GM23338 (cell line): ENCODE results near the gene ZNF385B.

Experiments
- CREB1 ChIP-seq: fragments of 250-450 bp; sonication (Bioruptor Pico); IDR thresholded peaks from 2 replicates; pipeline ENCODE4 v1.5.0; 2020; ENCODE audit warnings: low read depth, mild to moderate bottlenecking, moderate library complexity
- EZH2 ChIP-seq: fragments of 200-600 bp; sonication (generic); IDR thresholded peaks from one replicate; pipeline ENCODE4 v1.8.0; 2017; ENCODE audit warnings: antibody characterized with exemption, mild to moderate bottlenecking, low read depth; ENCODE audit not compliant: unreplicated experiment
- EZH2phosphoT487 ChIP-seq: fragments of 200-600 bp; sonication (generic); IDR thresholded peaks from one replicate; pipeline ENCODE4 v1.8.1; 2018; ENCODE audit warnings: antibody characterized with exemption; ENCODE audit not compliant: unreplicated experiment
- NANOG ChIP-seq: IDR thresholded peaks from 2 replicates; pipeline ENCODE4 v1.6.1; 2016; ENCODE audit warnings: antibody characterized with exemption, borderline replicate concordance
- POLR2AphosphoS5 ChIP-seq: IDR thresholded peaks from 2 replicates; pipeline ENCODE4 v1.6.1; 2016; ENCODE audit warnings: antibody characterized with exemption, low read depth
- ZNF331 ChIP-seq: fragments of 250-450 bp; sonication (Bioruptor Pico); IDR thresholded peaks from 2 replicates; pipeline ENCODE4 v1.5.0; 2020; ENCODE audit warnings: low read depth, mild to moderate bottlenecking, moderate library complexity
- TF ChIP-seq, protein P1 (sequence below), 2 experiments: fragments of 200-600 bp in 1 of 2; sonication (generic) in 1 of 2; conservative IDR thresholded peaks; 2 replicates each; pipeline versions ENCODE4 v1.5.1 to v1.6.1; 2016 to 2017; ENCODE audit warnings: antibody characterized with exemption in 2 of 2, low read depth in 2 of 2, mild to moderate bottlenecking in 2 of 2, moderate library complexity in 1 of 2

DNA sequence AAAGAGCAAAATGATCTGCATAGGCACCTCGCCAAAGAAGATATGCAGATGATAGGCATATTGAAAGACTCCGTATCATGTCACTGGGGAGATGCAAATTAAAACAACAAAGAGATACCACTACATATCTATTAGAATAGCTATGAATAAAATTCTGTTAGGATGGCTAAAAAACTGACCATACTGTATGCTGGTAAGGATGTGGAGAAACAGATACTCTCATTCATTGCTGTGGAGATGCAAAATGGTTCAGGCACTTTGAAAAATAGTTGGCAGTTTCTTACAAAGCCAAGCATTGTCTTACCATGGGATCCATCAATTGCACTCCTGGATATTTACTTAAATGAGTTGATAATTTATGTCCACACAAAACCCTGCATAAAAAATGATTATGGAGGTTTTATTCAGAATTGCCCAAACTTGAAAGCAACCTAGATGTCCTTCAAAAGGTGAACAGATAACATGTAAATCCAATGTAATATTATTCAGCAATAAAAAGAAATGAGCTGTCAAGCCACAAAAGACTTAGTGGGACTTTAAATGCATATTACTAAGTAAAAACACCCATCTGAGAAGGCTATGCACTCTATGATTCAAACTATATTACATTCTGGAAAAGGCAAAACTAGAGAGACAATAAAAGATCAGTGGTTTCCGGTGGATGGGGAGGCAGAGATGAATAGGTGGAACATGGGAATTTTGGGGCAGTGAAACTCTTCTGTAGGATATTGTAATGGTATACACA is 31.2 kb downstream of the ZNF385B start:
- TF ChIP-seq, protein P1, sequence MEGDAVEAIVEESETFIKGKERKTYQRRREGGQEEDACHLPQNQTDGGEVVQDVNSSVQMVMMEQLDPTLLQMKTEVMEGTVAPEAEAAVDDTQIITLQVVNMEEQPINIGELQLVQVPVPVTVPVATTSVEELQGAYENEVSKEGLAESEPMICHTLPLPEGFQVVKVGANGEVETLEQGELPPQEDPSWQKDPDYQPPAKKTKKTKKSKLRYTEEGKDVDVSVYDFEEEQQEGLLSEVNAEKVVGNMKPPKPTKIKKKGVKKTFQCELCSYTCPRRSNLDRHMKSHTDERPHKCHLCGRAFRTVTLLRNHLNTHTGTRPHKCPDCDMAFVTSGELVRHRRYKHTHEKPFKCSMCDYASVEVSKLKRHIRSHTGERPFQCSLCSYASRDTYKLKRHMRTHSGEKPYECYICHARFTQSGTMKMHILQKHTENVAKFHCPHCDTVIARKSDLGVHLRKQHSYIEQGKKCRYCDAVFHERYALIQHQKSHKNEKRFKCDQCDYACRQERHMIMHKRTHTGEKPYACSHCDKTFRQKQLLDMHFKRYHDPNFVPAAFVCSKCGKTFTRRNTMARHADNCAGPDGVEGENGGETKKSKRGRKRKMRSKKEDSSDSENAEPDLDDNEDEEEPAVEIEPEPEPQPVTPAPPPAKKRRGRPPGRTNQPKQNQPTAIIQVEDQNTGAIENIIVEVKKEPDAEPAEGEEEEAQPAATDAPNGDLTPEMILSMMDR (conservative IDR thresholded peaks at IDR 0.05; ENCODE audit: low read depth in 2 of 2), result no peak
- TF ChIP-seq POLR2AphosphoS5 (no peak), EZH2 (no peak), NANOG (no peak), ZNF331 (no peak), EZH2phosphoT487 (no peak), CREB1 (CRISPR knock-in tag) (no peak)
